ENCODE data around the gene TRAPPC5.

TRAPPC5 gene

DNA sequence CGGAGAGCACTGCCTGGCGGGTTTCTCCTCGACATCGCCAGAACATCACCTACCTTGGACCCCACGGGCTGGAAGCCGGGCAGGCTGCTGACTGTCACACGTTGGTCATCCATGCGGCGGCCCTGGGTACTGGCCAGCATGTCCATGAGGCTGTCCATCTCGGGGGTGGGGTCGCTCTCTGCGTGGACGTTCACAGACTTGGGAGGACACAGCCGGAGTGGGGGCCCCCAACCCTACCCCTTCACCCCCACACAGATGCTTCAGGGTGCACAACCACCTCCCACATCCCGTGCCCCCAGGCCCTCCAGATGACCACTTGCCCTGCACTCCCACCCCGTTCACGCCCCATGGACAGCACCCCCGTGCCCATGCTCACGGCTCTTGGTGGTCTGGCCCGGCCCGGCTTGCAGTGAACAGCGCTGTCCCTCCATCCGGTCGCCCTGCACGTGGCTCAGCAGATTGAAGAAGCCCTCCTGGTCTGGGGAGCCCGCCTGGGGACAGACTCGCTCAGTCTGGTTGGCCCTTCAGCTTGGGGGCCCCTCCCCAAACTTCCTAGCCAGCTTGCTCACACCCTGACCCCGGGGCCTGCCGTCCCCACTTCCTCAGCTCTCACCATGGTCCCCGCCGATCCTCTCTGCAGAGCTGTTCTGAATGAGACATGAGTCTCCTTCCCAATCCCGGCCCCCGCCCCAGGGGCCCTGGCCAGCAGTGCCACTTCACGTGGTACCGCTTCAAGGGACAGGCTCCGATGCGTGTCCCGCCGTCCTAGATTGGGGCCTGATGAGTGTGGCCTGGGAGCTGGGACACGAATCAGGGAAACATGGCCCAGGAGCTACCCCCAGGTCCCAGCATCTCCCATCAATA lies 48.1 kb upstream of the TRAPPC5 start:
- TF ChIP-seq SNAI2 (CRISPR knock-in tag; IDR thresholded peaks at IDR 0.05) = no peak
- no peak for TF ChIP-seq ZFP3 (CRISPR knock-in tag; IDR thresholded peaks at IDR 0.05)
- TF ChIP-seq TCF4 (CRISPR knock-in tag; IDR thresholded peaks at IDR 0.05; ENCODE audit: borderline replicate concordance) = no peak
- TF ChIP-seq OSR1 (CRISPR knock-in tag; IDR thresholded peaks at IDR 0.05) = no peak
- TF ChIP-seq ZNF8 (CRISPR knock-in tag; IDR thresholded peaks at IDR 0.05) = no peak
- no peak for TF ChIP-seq TOX (CRISPR knock-in tag; IDR thresholded peaks at IDR 0.05; ENCODE audit: borderline replicate concordance)
- no peak for TF ChIP-seq ARNTL (CRISPR knock-in tag; IDR thresholded peaks at IDR 0.05; ENCODE audit: borderline replicate concordance, low read depth)
- no peak for TF ChIP-seq ZFP30 (CRISPR knock-in tag; IDR thresholded peaks at IDR 0.05)
- TF ChIP-seq, protein P1, sequence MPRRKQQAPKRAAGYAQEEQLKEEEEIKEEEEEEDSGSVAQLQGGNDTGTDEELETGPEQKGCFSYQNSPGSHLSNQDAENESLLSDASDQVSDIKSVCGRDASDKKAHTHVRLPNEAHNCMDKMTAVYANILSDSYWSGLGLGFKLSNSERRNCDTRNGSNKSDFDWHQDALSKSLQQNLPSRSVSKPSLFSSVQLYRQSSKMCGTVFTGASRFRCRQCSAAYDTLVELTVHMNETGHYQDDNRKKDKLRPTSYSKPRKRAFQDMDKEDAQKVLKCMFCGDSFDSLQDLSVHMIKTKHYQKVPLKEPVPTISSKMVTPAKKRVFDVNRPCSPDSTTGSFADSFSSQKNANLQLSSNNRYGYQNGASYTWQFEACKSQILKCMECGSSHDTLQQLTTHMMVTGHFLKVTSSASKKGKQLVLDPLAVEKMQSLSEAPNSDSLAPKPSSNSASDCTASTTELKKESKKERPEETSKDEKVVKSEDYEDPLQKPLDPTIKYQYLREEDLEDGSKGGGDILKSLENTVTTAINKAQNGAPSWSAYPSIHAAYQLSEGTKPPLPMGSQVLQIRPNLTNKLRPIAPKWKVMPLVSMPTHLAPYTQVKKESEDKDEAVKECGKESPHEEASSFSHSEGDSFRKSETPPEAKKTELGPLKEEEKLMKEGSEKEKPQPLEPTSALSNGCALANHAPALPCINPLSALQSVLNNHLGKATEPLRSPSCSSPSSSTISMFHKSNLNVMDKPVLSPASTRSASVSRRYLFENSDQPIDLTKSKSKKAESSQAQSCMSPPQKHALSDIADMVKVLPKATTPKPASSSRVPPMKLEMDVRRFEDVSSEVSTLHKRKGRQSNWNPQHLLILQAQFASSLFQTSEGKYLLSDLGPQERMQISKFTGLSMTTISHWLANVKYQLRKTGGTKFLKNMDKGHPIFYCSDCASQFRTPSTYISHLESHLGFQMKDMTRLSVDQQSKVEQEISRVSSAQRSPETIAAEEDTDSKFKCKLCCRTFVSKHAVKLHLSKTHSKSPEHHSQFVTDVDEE (CRISPR knock-in tag; IDR thresholded peaks at IDR 0.05) = no peak
- TF ChIP-seq, protein P2, sequence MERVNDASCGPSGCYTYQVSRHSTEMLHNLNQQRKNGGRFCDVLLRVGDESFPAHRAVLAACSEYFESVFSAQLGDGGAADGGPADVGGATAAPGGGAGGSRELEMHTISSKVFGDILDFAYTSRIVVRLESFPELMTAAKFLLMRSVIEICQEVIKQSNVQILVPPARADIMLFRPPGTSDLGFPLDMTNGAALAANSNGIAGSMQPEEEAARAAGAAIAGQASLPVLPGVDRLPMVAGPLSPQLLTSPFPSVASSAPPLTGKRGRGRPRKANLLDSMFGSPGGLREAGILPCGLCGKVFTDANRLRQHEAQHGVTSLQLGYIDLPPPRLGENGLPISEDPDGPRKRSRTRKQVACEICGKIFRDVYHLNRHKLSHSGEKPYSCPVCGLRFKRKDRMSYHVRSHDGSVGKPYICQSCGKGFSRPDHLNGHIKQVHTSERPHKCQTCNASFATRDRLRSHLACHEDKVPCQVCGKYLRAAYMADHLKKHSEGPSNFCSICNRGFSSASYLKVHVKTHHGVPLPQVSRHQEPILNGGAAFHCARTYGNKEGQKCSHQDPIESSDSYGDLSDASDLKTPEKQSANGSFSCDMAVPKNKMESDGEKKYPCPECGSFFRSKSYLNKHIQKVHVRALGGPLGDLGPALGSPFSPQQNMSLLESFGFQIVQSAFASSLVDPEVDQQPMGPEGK (CRISPR knock-in tag; IDR thresholded peaks at IDR 0.05; ENCODE audit: borderline replicate concordance) = no peak
- no peak for TF ChIP-seq ZNF565 (CRISPR knock-in tag; conservative IDR thresholded peaks at IDR 0.05; ENCODE audit: low read depth)
- TF ChIP-seq, protein P3, sequence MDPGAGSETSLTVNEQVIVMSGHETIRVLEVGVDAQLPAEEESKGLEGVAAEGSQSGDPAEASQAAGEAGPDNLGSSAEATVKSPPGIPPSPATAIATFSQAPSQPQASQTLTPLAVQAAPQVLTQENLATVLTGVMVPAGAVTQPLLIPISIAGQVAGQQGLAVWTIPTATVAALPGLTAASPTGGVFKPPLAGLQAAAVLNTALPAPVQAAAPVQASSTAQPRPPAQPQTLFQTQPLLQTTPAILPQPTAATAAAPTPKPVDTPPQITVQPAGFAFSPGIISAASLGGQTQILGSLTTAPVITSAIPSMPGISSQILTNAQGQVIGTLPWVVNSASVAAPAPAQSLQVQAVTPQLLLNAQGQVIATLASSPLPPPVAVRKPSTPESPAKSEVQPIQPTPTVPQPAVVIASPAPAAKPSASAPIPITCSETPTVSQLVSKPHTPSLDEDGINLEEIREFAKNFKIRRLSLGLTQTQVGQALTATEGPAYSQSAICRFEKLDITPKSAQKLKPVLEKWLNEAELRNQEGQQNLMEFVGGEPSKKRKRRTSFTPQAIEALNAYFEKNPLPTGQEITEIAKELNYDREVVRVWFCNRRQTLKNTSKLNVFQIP (CRISPR knock-in tag; IDR thresholded peaks at IDR 0.05; ENCODE audit: borderline replicate concordance, low read depth) = no peak
- no peak for TF ChIP-seq ESRRG (CRISPR knock-in tag; IDR thresholded peaks at IDR 0.05)
- TF ChIP-seq BACH2 (CRISPR knock-in tag; IDR thresholded peaks at IDR 0.05; ENCODE audit: borderline replicate concordance) = no peak
- TF ChIP-seq, protein P4, sequence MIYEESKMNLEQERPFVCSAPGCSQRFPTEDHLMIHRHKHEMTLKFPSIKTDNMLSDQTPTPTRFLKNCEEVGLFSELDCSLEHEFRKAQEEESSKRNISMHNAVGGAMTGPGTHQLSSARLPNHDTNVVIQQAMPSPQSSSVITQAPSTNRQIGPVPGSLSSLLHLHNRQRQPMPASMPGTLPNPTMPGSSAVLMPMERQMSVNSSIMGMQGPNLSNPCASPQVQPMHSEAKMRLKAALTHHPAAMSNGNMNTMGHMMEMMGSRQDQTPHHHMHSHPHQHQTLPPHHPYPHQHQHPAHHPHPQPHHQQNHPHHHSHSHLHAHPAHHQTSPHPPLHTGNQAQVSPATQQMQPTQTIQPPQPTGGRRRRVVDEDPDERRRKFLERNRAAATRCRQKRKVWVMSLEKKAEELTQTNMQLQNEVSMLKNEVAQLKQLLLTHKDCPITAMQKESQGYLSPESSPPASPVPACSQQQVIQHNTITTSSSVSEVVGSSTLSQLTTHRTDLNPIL (CRISPR knock-in tag; IDR thresholded peaks at IDR 0.05; ENCODE audit: low read depth) = no peak
- no peak for TF ChIP-seq PPARA (CRISPR knock-in tag; IDR thresholded peaks at IDR 0.05; ENCODE audit: borderline replicate concordance)
- TF ChIP-seq ISL1 (CRISPR knock-in tag; IDR thresholded peaks at IDR 0.05) = no peak
- TF ChIP-seq, protein P5, sequence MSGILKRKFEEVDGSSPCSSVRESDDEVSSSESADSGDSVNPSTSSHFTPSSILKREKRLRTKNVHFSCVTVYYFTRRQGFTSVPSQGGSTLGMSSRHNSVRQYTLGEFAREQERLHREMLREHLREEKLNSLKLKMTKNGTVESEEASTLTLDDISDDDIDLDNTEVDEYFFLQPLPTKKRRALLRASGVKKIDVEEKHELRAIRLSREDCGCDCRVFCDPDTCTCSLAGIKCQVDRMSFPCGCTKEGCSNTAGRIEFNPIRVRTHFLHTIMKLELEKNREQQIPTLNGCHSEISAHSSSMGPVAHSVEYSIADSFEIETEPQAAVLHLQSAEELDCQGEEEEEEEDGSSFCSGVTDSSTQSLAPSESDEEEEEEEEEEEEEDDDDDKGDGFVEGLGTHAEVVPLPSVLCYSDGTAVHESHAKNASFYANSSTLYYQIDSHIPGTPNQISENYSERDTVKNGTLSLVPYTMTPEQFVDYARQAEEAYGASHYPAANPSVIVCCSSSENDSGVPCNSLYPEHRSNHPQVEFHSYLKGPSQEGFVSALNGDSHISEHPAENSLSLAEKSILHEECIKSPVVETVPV (CRISPR knock-in tag; IDR thresholded peaks at IDR 0.05) = no peak
- no peak for ATAC-seq

DNA sequence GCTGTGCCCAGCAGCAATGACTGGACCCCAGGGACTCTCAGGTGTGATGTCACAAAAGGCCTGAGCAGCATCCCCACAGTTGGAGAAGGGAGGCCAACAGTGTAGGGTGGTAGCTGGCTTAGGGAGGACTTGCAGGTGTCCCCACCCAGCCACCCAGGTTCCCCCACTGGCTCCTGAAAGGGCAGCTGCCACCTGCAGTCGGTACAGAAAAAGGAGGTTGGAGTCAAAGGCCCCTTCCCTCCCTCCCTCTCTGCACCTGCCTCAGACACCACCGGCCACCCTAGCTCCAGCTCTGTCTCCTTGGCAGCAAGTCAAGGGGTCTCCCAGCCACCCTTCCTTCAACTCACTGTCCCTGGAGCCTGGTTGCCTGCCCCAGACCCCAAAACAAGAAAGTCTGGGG lies 46.9 kb upstream of the TRAPPC5 start, which contains the start of gene PCP2:
PCP2 (minus strand) TSS at position 22 of the 400 bp plus-strand sequence. CDS start 262 bp downstream, outside the sequence.
- no peak for ATAC-seq

More for the DNA sequence above, 46.9 kb upstream of the TRAPPC5 start, which contains the start of gene PCP2:
- TF ChIP-seq TCF4 (CRISPR knock-in tag; IDR thresholded peaks at IDR 0.05; ENCODE audit: borderline replicate concordance) (no peak), PPARA (CRISPR knock-in tag; IDR thresholded peaks at IDR 0.05; ENCODE audit: borderline replicate concordance) (no peak), ZFP30 (CRISPR knock-in tag; IDR thresholded peaks at IDR 0.05) (no peak), ZNF565 (CRISPR knock-in tag; conservative IDR thresholded peaks at IDR 0.05; ENCODE audit: low read depth) (no peak), ZNF8 (CRISPR knock-in tag; IDR thresholded peaks at IDR 0.05) (no peak), GLIS3 (CRISPR knock-in tag; IDR thresholded peaks at IDR 0.05) (no peak), CSDC2 (CRISPR knock-in tag; IDR thresholded peaks at IDR 0.05) (no peak), ARNTL (CRISPR knock-in tag; IDR thresholded peaks at IDR 0.05; ENCODE audit: borderline replicate concordance, low read depth) (no peak)
- TF ChIP-seq, protein P3 (CRISPR knock-in tag; IDR thresholded peaks at IDR 0.05; ENCODE audit: borderline replicate concordance, low read depth) = no peak
- TF ChIP-seq, protein P1 (CRISPR knock-in tag; IDR thresholded peaks at IDR 0.05) = no peak
